Stimulated activated naive CD8-positive, alpha-beta T cell treated with anti-CD3 and anti-CD28 coated beads, Interleukin-15, Interleukin-2, amounts not matched to agents 100 ng/mL and 50 ng/mL, for 24 hours (primary cell): ENCODE measurements around the gene P2RY6.

Experiments
- H3K27ac Mint-ChIP-seq: one replicate; pipeline ENCODE4 v1.8.0; 2021; ENCODE audit warnings: mild to moderate bottlenecking, mixed read lengths
- H3K27me3 Mint-ChIP-seq: one replicate; pipeline ENCODE4 v1.8.0; 2021; ENCODE audit warnings: mixed read lengths
- H3K36me3 Mint-ChIP-seq: one replicate; pipeline ENCODE4 v1.8.0; 2021; ENCODE audit warnings: low read depth, mixed read lengths
- H3K4me1 Mint-ChIP-seq: one replicate; pipeline ENCODE4 v1.8.0; 2021; ENCODE audit warnings: low read depth, mixed read lengths
- H3K4me3 Mint-ChIP-seq: one replicate; pipeline ENCODE4 v1.8.0; 2021; ENCODE audit warnings: mild to moderate bottlenecking, mixed read lengths
- H3K9me3 Mint-ChIP-seq: one replicate; pipeline ENCODE4 v1.8.0; 2021; ENCODE audit warnings: mixed read lengths

P2RY6 gene

GRCh38 chr11:73317373-73317772 lies 45.2 kb downstream of the P2RY6 start:
- Mint-ChIP-seq H3K9me3 (no peaks in the 10 kb centered on the region), H3K4me3 (no peak overlapping the region), H3K4me1 (peaks cover 13% of the 10 kb centered on the region), H3K27me3 (peaks cover 6% of the 10 kb centered on the region), H3K27ac (no peak overlapping the region), H3K36me3 (no peaks in the 10 kb centered on the region)

- H3K36me3 Mint-ChIP-seq, result no peaks in the 10 kb centered on the region
- peaks cover 16% of the 10 kb centered on the region for H3K4me1 Mint-ChIP-seq
- no peak overlapping the region for H3K4me3 Mint-ChIP-seq
- no peak overlapping the region for H3K27ac Mint-ChIP-seq
- H3K9me3 Mint-ChIP-seq, result no peaks in the 10 kb centered on the region
- H3K27me3 Mint-ChIP-seq, result peaks cover 6% of the 10 kb centered on the region
These were observed 45.7 kb downstream of the P2RY6 start for GRCh38 chr11:73317803-73318202.

- Mint-ChIP-seq H3K4me1 (peaks cover 17% of the 10 kb centered on the region), H3K4me3 (no peak overlapping the region), H3K27me3 (peaks cover 6% of the 10 kb centered on the region), H3K27ac (no peak overlapping the region), H3K36me3 (no peaks in the 10 kb centered on the region), H3K9me3 (no peaks in the 10 kb centered on the region)
These were observed 46.4 kb downstream of the P2RY6 start for GRCh38 chr11:73318501-73319011.

- Mint-ChIP-seq H3K9me3 (no peaks in the 10 kb centered on the region), H3K4me3 (no peak overlapping the region), H3K27me3 (peaks cover 6% of the 10 kb centered on the region), H3K27ac (no peak overlapping the region), H3K4me1 (peaks cover 13% of the 10 kb centered on the region), H3K36me3 (no peaks in the 10 kb centered on the region)
These were observed 48.8 kb downstream of the P2RY6 start for GRCh38 chr11:73320763-73321603.

GRCh38 chr11:73321604-73322381 lies 49.7 kb downstream of the P2RY6 start:
- H3K4me3 Mint-ChIP-seq, result no peak overlapping the region
- peaks cover 13% of the 10 kb centered on the region for H3K4me1 Mint-ChIP-seq
- no peak overlapping the region for H3K27ac Mint-ChIP-seq
- H3K27me3 Mint-ChIP-seq, result no peaks in the 10 kb centered on the region
- H3K9me3 Mint-ChIP-seq, result no peaks in the 10 kb centered on the region
- H3K36me3 Mint-ChIP-seq, result no peaks in the 10 kb centered on the region

GRCh38 chr11:73322382-73323306 lies 50.5 kb downstream of the P2RY6 start:
- Mint-ChIP-seq H3K36me3 (no peaks in the 10 kb centered on the region), H3K9me3 (no peaks in the 10 kb centered on the region), H3K4me1 (peaks cover 18% of the 10 kb centered on the region), H3K4me3 (no peak overlapping the region), H3K27ac (no peak overlapping the region), H3K27me3 (no peaks in the 10 kb centered on the region)

- Mint-ChIP-seq H3K4me1 (peaks cover 21% of the 10 kb centered on the region), H3K27me3 (no peaks in the 10 kb centered on the region), H3K27ac (no peak overlapping the region), H3K9me3 (no peaks in the 10 kb centered on the region), H3K36me3 (no peaks in the 10 kb centered on the region), H3K4me3 (no peak overlapping the region)
These were observed 51.3 kb downstream of the P2RY6 start for GRCh38 chr11:73323464-73323863.

GRCh38 chr11:73324116-73324515 lies 52.0 kb downstream of the P2RY6 start:
- Mint-ChIP-seq H3K9me3 (no peaks in the 10 kb centered on the region), H3K36me3 (no peaks in the 10 kb centered on the region), H3K27ac (no peak overlapping the region), H3K4me1 (peaks cover 21% of the 10 kb centered on the region), H3K4me3 (no peak overlapping the region), H3K27me3 (no peaks in the 10 kb centered on the region)

GRCh38 chr11:73324665-73325035 lies 52.5 kb downstream of the P2RY6 start:
- no peaks in the 10 kb centered on the region for H3K36me3 Mint-ChIP-seq
- H3K4me3 Mint-ChIP-seq, result no peak overlapping the region
- H3K27me3 Mint-ChIP-seq, result no peaks in the 10 kb centered on the region
- peaks cover 21% of the 10 kb centered on the region for H3K4me1 Mint-ChIP-seq
- no peak overlapping the region for H3K27ac Mint-ChIP-seq
- H3K9me3 Mint-ChIP-seq, result no peaks in the 10 kb centered on the region

- Mint-ChIP-seq H3K27ac (no peak overlapping the region), H3K9me3 (no peaks in the 10 kb centered on the region), H3K4me3 (no peak overlapping the region), H3K4me1 (peaks cover 21% of the 10 kb centered on the region), H3K36me3 (no peaks in the 10 kb centered on the region), H3K27me3 (no peaks in the 10 kb centered on the region)
These were observed 53.2 kb downstream of the P2RY6 start for GRCh38 chr11:73325036-73325981.

GRCh38 chr11:73326929-73327811 lies 55.0 kb downstream of the P2RY6 start:
- Mint-ChIP-seq H3K9me3 (no peaks in the 10 kb centered on the region), H3K27ac (no peak overlapping the region), H3K4me1 (peaks cover 13% of the 10 kb centered on the region), H3K27me3 (no peaks in the 10 kb centered on the region), H3K36me3 (no peaks in the 10 kb centered on the region), H3K4me3 (no peak overlapping the region)

GRCh38 chr11:73327812-73328364 lies 55.8 kb downstream of the P2RY6 start:
- H3K27ac Mint-ChIP-seq, result no peak overlapping the region
- H3K36me3 Mint-ChIP-seq, result no peaks in the 10 kb centered on the region
- H3K4me1 Mint-ChIP-seq, result peaks cover 8% of the 10 kb centered on the region
- H3K9me3 Mint-ChIP-seq, result no peaks in the 10 kb centered on the region
- H3K27me3 Mint-ChIP-seq, result no peaks in the 10 kb centered on the region
- no peak overlapping the region for H3K4me3 Mint-ChIP-seq
